Stomach smooth muscle (tissue), 2 donors: ENCODE results near the gene RCAN3.
"Not testable (repeated sequence)": the region's sequence is repeated elsewhere in the genome, so short reads cannot be mapped to it uniquely, and the experiment has no call there.

ENCODE experiments used
- H3K27ac ChIP-seq: one replicate; pipeline ENCODE4 v1.7.0; 2013; ENCODE audit warnings: mild to moderate bottlenecking, low read length, inconsistent platforms
- H3K27me3 ChIP-seq, 2 donors: one replicate each; pipeline ENCODE4 v1.7.0; 2013; ENCODE audit warnings: low read length in 2 of 2; ENCODE audit not compliant: insufficient read depth in 2 of 2, control insufficient read depth in 1 of 2
- H3K36me3 ChIP-seq, 2 donors: one replicate each; pipeline ENCODE4 v1.7.0; 2013; ENCODE audit warnings: low read length in 2 of 2; ENCODE audit not compliant: control insufficient read depth in 2 of 2, insufficient read depth in 2 of 2
- H3K4me1 ChIP-seq: one replicate; pipeline ENCODE4 v1.7.0; 2013; ENCODE audit warnings: low read length; ENCODE audit not compliant: control insufficient read depth, insufficient read depth
- H3K4me3 ChIP-seq, 2 donors: one replicate each; pipeline ENCODE4 v1.7.0; 2013; ENCODE audit warnings: low read length in 2 of 2
- H3K9ac ChIP-seq, 2 donors: one replicate each; pipeline ENCODE4 v1.7.0; 2013; ENCODE audit warnings: low read length in 2 of 2, mild to moderate bottlenecking in 1 of 2
- H3K9me3 ChIP-seq, 2 donors: one replicate each; pipeline ENCODE4 v1.7.0; 2013; ENCODE audit warnings: low read length in 2 of 2; ENCODE audit not compliant: control insufficient read depth in 2 of 2
- donor health status: healthy.
- donor health status: Pancreatic carcinoma.

The RCAN3 gene

GRCh38 chr1:24484199-24484598 lies 18.4 kb upstream of the RCAN3 start:
- no peak overlapping the region for H3K9ac ChIP-seq
- no peak overlapping the region for H3K4me3 ChIP-seq
- no peak overlapping the region for H3K27ac ChIP-seq
- H3K36me3 ChIP-seq = no peaks in the 10 kb centered on the region
- H3K4me1 ChIP-seq = no peaks in the 10 kb centered on the region
- no peaks in the 10 kb centered on the region for H3K9me3 ChIP-seq
- H3K27me3 ChIP-seq = no peaks in the 10 kb centered on the region

GRCh38 chr1:24486331-24487065 lies 16.1 kb upstream of the RCAN3 start:
- H3K4me3 ChIP-seq = no peak overlapping the region
- no peaks in the 10 kb centered on the region for H3K4me1 ChIP-seq
- H3K27ac ChIP-seq = no peak overlapping the region
- H3K27me3 ChIP-seq = peaks cover 0 to 6% of the 10 kb centered on the region in 2 donors
- H3K36me3 ChIP-seq = no peaks in the 10 kb centered on the region
- no peaks in the 10 kb centered on the region for H3K9me3 ChIP-seq
- no peak overlapping the region for H3K9ac ChIP-seq

GRCh38 chr1:24487455-24487854 lies 15.2 kb upstream of the RCAN3 start:
- Histone ChIP-seq H3K9ac (no peak overlapping the region), H3K27me3 (peaks cover 0 to 6% of the 10 kb centered on the region in 2 donors), H3K27ac (no peak overlapping the region), H3K9me3 (no peaks in the 10 kb centered on the region), H3K36me3 (no peaks in the 10 kb centered on the region), H3K4me3 (no peak overlapping the region), H3K4me1 (no peaks in the 10 kb centered on the region)

GRCh38 chr1:24488159-24488558 lies 14.5 kb upstream of the RCAN3 start:
- H3K27me3 ChIP-seq = not testable (repeated sequence)

GRCh38 chr1:24489674-24490073 lies 13.0 kb upstream of the RCAN3 start:
- H3K9me3 ChIP-seq = no peaks in the 10 kb centered on the region
- no peaks in the 10 kb centered on the region for H3K4me1 ChIP-seq
- no peak overlapping the region for H3K27ac ChIP-seq
- no peak overlapping the region for H3K9ac ChIP-seq
- H3K36me3 ChIP-seq = no peaks in the 10 kb centered on the region
- H3K4me3 ChIP-seq = no peak overlapping the region
- peaks cover 0 to 6% of the 10 kb centered on the region in 2 donors for H3K27me3 ChIP-seq

More at GRCh38 chr1:24488159-24488558, 14.5 kb upstream of the RCAN3 start:
- H3K27ac ChIP-seq, H3K4me3 ChIP-seq, H3K9me3 ChIP-seq, H3K4me1 ChIP-seq, H3K9ac ChIP-seq, H3K36me3 ChIP-seq: not testable (repeated sequence)

- no peak overlapping the region for H3K4me3 ChIP-seq
- H3K27me3 ChIP-seq = peaks cover 0 to 6% of the 10 kb centered on the region in 2 donors
- H3K9me3 ChIP-seq = no peaks in the 10 kb centered on the region
- no peaks in the 10 kb centered on the region for H3K36me3 ChIP-seq
- no peak overlapping the region for H3K27ac ChIP-seq
- H3K9ac ChIP-seq = no peak overlapping the region
- no peaks in the 10 kb centered on the region for H3K4me1 ChIP-seq
Observed at GRCh38 chr1:24490101-24490781, 12.4 kb upstream of the RCAN3 start.

GRCh38 chr1:24491577-24492360 lies 10.9 kb upstream of the RCAN3 start:
- Histone ChIP-seq H3K36me3 (no peaks in the 10 kb centered on the region), H3K27ac (no peak overlapping the region), H3K4me3 (no peak overlapping the region), H3K4me1 (no peaks in the 10 kb centered on the region), H3K9ac (no peak overlapping the region), H3K9me3 (no peaks in the 10 kb centered on the region), H3K27me3 (peaks cover 0 to 6% of the 10 kb centered on the region in 2 donors)

- H3K4me1 ChIP-seq, H3K9me3 ChIP-seq, H3K27ac ChIP-seq, H3K9ac ChIP-seq, H3K4me3 ChIP-seq, H3K36me3 ChIP-seq, H3K27me3 ChIP-seq: not testable (repeated sequence)
Observed at GRCh38 chr1:24492935-24493334, 9.7 kb upstream of the RCAN3 start.

GRCh38 chr1:24493785-24494184 lies 8.9 kb upstream of the RCAN3 start:
- Histone ChIP-seq H3K9me3 (no peaks in the 10 kb centered on the region), H3K4me1 (no peaks in the 10 kb centered on the region), H3K27me3 (peaks cover 0 to 6% of the 10 kb centered on the region in 2 donors), H3K36me3 (no peaks in the 10 kb centered on the region), H3K9ac (no peak overlapping the region), H3K4me3 (no peak overlapping the region), H3K27ac (no peak overlapping the region)

- Histone ChIP-seq H3K27ac (no peak overlapping the region), H3K9me3 (no peaks in the 10 kb centered on the region), H3K4me3 (no peak overlapping the region), H3K4me1 (peaks cover 9% of the 10 kb centered on the region), H3K36me3 (no peaks in the 10 kb centered on the region), H3K27me3 (no peaks in the 10 kb centered on the region), H3K9ac (no peak overlapping the region)
Observed at GRCh38 chr1:24498589-24498988, 4.0 kb upstream of the RCAN3 start.
